Measurements from ENCODE around the gene KCNAB1.

Gene KCNAB1

GRCh38 chr3:156418428-156418827 lies 298.1 kb downstream of the KCNAB1 start:
- DNase-seq = no peak

DNA sequence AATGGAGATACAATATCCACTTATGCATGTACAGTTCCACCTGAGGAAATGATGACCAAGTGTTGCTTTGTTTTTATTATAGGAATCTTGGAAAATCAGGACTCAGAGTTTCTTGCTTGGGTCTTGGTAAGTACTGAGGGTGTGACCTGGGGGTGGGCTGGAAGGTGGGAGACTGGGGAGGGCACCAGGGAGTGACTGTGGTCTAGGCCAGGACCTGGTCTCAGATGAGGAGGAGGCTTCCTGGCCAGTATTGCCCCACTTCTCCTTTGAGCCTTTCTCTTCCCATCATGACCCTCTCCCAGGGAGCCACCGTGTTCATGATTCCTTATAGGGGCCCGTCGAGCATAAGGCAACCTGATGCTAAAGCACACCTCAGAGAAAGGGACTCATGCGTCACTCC lies 301.2 kb downstream of the KCNAB1 start:
- no peak for DNase-seq

- no peak for DNase-seq
These were observed 304.4 kb downstream of the KCNAB1 start for GRCh38 chr3:156424758-156425157.

DNA sequence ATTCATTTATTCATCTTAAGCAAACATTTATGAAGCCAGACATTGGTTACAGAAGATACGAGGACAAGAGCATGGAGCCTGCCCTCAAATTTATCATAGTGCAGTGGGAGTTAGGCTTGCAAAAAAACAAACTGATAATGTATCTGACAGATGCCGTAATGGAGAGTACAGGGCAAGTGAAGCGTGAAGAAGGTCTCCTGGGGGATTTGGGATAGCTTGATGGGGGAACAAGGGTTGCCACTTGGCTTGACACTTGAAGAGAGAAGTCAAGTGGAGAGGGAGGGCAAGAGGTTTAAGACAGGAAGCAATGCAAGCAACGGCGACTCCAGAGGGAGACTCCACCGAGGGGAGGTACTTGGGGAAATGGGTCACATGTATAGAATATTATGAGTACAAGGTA lies 305.3 kb downstream of the KCNAB1 start:
- no peak for DNase-seq

GRCh38 chr3:156429125-156429524 lies 308.7 kb downstream of the KCNAB1 start:
- DNase-seq = no peak

DNA sequence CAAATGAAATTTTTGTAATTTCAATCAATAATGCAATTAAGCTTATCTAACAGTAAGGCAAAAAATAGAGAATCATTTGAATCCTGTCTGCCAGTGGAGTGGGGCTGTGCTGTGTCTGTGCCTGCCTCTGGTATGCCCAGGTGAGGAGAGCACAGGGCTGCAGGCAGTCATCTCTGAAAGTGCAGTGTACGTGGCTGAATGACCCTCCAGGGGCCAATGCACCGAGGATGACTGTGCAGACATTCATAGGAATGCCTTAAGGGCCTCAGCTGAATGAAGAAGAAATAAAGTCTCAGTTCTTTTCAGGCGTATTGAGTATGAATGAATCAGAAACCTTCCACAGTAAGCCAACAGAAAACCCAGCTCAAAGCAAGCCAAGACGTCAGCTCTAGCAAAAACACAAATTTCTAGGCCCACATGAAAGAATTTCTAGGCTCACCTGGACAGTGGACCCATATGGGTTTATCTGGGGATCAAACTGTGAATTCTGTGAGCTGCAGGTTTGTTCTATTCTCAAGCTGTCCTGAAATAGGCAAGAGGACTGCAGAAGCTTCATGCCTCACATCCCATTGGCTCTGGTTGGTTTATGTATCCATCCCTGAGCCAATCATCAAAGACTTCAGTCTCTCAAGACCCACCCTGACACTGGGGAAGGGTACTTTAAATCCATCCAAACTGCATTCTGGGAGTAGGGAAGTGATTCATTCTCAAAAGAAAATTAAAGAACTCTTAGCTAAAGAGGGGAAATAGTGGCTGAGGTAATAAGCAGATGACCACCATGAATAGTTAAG lies 311.2 kb downstream of the KCNAB1 start:
- DNase-seq = no peak

DNA sequence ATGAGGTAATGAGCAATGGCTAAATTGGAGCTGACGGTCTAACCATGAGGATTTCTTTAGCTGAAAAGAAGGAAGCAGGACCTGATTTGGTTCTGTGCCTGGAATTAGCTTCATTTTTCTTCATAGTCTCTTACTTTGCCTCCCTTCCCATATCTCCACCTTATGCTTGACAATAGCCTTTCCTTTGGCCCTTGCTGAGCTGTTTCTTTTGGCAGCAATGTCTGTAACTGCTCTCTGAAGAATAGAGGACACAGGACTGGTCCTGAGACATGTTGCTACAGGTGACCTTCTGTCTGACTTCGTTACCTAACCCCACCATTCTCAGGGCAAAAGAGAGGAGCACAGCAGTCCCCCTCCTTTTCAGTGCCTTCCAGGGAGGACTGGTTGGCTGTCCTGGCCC lies 312.2 kb downstream of the KCNAB1 start:
- DNase-seq = no peak

- DNase-seq = no peak
These were observed 312.8 kb downstream of the KCNAB1 start for GRCh38 chr3:156433138-156433537.

- DNase-seq = no peak
These were observed 313.5 kb downstream of the KCNAB1 start for GRCh38 chr3:156433910-156434309.

GRCh38 chr3:156434921-156435320 lies 314.5 kb downstream of the KCNAB1 start:
- DNase-seq = no peak

DNA sequence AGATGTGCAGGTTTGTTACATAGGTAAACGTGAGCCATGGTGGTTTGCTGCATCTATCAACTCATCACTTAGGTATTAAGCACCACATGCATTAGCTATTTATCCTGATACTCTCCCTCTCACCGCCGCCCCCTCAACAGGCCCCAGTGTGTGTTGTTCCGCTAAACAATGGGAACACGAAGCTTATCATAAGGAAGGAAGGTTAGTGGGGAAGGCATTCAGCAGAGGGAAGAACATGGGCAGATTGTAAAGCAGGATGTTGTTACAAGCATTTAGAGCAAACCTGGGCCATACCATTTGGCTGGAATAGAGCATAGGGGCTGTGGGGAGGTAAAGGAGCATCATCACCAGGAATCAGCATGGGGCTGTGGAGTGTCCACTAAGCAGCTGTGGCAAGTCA lies 322.7 kb downstream of the KCNAB1 start:
- no peak for DNase-seq

- DNase-seq = no peak
These were observed 325.0 kb downstream of the KCNAB1 start for GRCh38 chr3:156445117-156446090.

GRCh38 chr3:156448300-156448699 lies 327.9 kb downstream of the KCNAB1 start:
- no peak for DNase-seq

DNA sequence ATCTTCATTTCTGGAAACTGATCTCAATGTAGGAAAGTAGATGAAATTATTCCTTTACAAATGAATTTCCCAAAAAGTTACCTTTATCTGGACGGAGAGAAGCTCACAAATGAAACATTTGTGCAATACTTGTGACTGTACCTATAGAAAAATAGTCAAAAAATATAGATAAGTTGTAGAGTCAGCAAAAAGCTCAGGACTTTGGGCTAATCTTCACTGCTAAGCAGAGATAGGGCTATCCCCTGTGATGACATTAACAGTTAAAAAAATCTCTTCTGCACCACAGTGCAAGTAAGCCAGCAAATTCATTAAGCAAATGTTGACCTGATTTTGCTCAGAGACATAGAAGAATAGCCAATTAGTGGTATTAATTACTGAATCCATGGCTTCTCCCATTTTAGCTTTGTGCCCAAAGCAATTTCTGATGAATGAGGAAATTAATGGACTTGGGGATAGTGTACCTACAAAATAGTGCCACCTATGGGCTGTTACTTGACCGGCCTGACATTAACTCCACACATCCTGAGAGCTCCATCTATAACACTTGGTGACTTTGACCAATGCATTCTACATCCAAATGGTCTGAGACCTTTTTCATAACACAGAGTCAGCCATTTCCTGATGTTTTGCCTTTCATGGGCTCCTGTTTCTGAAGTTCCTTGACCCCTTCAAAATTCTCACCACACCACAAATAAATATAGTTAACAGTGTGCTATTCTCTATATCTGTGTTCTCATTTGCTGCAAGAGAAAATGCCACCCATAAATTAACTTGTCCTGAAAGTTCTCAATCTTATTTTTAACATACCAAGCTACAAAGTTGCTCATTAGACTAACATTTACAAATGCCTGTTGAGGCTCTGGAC lies 329.6 kb downstream of the KCNAB1 start:
- DNase-seq = no peak

GRCh38 chr3:156455839-156456238 lies 335.5 kb downstream of the KCNAB1 start:
- no peak for DNase-seq

DNA sequence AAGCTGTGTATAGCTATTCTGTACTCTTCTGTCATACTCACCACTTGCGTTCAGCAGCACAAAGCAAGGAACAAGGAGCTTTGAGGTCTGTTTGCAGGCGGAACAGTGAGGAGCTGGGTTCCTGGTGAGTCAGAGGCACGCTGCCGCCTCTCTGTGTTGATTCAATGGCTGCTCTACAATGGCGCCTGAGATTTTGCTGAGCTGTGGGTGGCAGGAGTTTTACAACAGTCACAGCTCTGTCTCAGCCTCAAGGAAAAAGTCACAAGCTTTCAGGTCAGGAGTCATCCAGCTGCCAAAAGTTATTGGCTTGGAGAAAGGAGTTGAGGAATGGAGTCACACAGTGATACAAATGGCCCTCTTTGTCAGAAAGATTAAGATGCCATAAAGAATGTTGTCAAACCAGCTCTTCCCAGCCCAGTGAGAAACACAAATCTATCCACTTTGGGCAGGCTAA lies 336.4 kb downstream of the KCNAB1 start:
- no peak for DNase-seq

GRCh38 chr3:156459434-156459833 lies 339.1 kb downstream of the KCNAB1 start:
- DNase-seq = no peak

- DNase-seq = no peak
These were observed 339.8 kb downstream of the KCNAB1 start for GRCh38 chr3:156460206-156460611.

DNA sequence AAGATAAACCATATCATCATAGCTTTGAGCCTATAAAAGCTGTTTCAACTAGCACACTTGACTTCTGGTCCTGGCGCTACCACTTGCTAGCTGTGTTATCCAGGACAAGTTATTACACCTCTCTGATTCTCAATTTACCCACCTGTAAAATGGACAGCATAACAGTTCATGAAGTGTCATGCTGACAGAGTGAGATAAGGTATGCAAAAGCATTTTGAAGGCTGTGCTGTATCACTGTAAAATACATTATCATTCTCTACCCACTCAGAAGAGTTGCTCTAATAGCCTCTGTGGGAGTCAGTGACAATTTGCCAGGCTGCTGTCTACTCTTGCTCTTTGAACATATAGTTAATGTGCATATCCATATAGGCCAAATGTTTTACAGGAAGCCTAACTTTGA lies 341.5 kb downstream of the KCNAB1 start:
- no peak for DNase-seq

- no peak for DNase-seq
These were observed 342.7 kb downstream of the KCNAB1 start for GRCh38 chr3:156463123-156463522.

GRCh38 chr3:156465194-156465593 lies 344.8 kb downstream of the KCNAB1 start:
- no peak for DNase-seq

GRCh38 chr3:156469456-156469855 lies 349.1 kb downstream of the KCNAB1 start:
- no peak for DNase-seq

DNA sequence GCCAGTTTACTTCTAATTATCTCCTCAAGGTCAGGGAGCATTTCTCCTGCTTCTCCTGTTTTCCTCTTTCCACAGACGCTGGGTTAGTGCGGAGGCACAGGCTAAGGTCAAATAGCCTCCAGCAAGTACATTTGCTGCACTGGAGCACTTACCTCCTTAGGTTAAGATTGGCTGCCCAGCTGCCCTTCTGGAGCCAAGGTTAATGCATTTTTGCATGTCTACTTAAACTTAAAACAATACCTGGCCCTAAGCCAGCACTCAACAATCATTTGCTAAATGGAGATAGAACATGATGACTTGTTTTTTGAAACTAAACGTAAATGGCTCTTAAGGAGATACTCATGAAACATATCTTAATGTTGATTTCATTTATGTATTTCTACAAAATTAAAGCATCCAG lies 351.1 kb downstream of the KCNAB1 start:
- no peak for DNase-seq

Data from NCI-H1436 treated with DMSO at 0.1 percent for 48 hours (cell line).